Uterus (tissue), 4 donors: ENCODE measurements around the gene DQX1. TPM values are rescaled to one million over a fixed set of nuclear protein-coding genes. Genes with fewer than 3 reads are reported as not detected.

Experiments used
- DNase-seq, 2 donors: peaks; one replicate each; pipeline ENCODE4 v3.0.0-alpha.2; 2019 to 2020
- H3K27ac ChIP-seq, 2 donors: fragments of 200-600 bp; sonication (generic); 1 replicate in 1 of 2; 2 replicates in 1 of 2; pipeline ENCODE4 v1.5.1; 2016 to 2018
- H3K27me3 ChIP-seq, 2 donors: fragments of 200-600 bp; sonication (generic); one replicate each; pipeline ENCODE4 v1.5.1; 2018 to 2019; ENCODE audit warnings: control low read depth in 1 of 2
- H3K36me3 ChIP-seq, 2 donors: fragments of 200-600 bp; sonication (generic); one replicate each; pipeline ENCODE4 v1.5.1; 2019; ENCODE audit warnings: control low read depth in 1 of 2
- H3K4me1 ChIP-seq, 2 donors: fragments of 200-600 bp; sonication (generic); one replicate each; pipeline ENCODE4 v1.5.1; 2018 to 2019; ENCODE audit warnings: control low read depth in 1 of 2
- H3K4me3 ChIP-seq, 2 donors: fragments of 200-600 bp; sonication (generic); 1 replicate in 1 of 2; 2 replicates in 1 of 2; pipeline ENCODE4 v1.5.1; 2018 to 2019; ENCODE audit warnings: mild to moderate bottlenecking in 1 of 2
- H3K9me3 ChIP-seq, 2 donors: fragments of 200-600 bp; sonication (generic); one replicate each; pipeline ENCODE4 v1.5.1; 2019; ENCODE audit warnings: control low read depth in 1 of 2
- POLR2A ChIP-seq, 2 donors: fragments of 450-650 bp; IDR thresholded peaks; one replicate each; pipeline ENCODE4 v1.6.1; 2016; ENCODE audit warnings: antibody characterized with exemption in 2 of 2, mild to moderate bottlenecking in 1 of 2, moderate library complexity in 1 of 2
- intact Hi-C: fragments of 100-400 bp; cut with DNase I; formaldehyde crosslinking; loops from one replicate; pipeline ENCODE4 v1.15.1; 2023; ENCODE audit warnings: low total_unique reads
- total RNA-seq, 4 donors: library from RNA; depleted of rRNA in 3 of 4; stranded (reverse); fragments of >200 nt in 3 of 4; gene quantifications; one replicate each; pipeline versions ENCODE4 v1.1.0 to v1.2.4, GENCODE V29; 2014 to 2023
- TF ChIP-seq, protein P1 (sequence below), 4 experiments: fragments of 200-600 bp in 2 of 4; fragments of 450-650 bp in 2 of 4; sonication (generic) in 2 of 4; IDR thresholded peaks; one replicate each; pipeline ENCODE4 v1.5.1; 2016 to 2019; ENCODE audit warnings: antibody characterized with exemption in 4 of 4, mild to moderate bottlenecking in 2 of 4, moderate library complexity in 1 of 4
- donor health status: DM: yes; HTN: yes; CAD: no.

The DQX1 gene
- total RNA-seq, 4 donors from 2014 or later = not detected

DNA sequence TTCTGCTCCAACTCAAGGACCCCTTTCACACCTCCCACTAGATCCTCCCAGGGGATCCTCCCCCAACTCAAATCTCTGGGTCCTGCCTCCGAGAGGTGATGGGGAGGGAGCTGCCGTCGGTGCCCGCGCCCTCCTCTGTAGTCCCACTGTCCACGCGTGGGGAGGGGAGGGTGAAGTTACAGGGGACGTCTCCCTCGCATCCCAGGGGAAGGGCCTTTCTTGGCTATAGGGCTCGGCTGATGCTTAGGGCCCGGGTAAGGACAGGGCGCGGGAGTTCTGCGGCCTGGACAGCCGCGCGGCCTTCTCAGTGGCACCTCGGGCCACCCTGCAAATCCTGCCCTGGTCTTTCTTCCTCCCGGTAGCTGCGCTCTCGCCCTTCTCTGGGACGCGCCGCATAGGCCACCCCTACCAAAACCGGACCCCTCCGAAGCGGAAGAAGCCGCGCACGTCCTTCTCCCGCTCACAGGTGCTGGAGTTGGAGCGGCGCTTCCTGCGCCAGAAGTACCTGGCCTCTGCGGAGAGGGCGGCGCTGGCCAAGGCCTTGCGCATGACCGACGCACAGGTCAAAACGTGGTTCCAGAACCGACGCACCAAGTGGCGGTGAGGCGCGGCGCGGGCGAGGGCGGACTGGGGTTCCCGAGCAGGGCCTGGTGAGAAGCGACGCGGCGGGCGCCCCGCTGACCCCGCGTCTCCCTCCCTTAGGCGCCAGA is 10.6 kb downstream of the DQX1 start:
- no peak for DNase-seq
- no peak overlapping the region for H3K4me3 ChIP-seq

DNA sequence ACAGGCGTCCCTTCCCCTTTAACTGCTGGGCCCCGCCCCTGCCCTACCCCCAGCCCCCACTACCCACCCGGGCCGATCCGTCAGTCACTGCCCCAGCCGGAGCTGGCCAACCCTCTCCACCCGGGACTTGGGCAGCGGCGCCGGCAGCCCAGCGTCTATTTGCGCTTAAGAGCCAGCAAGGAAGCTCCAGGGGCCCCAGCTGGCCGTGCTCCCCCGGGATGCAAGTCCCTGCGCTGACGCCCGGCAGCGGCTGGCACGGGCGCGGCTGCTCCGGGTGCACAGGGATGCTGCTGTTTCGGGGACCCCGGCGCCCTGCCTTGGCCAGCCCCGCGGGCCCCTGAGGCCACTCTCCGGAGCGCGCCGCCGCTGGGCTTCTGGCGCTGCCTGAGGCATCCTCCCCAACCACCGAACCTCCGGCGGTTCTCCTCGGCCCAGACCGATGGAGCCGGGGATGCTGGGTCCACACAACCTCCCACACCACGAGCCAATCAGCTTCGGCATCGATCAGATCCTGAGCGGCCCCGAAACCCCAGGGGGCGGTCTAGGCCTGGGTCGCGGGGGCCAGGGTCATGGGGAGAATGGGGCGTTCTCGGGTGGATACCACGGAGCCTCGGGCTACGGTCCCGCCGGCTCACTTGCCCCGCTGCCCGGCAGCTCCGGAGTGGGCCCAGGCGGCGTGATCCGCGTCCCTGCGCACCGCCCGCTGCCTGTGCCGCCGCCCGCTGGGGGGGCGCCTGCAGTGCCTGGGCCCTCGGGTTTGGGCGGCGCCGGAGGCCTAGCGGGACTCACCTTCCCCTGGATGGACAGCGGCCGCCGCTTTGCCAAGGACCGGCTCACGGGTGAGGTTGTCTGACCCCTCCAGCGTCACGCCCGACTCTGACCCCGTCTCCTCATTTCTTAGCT is 11.4 kb downstream of the DQX1 start, which contains the start of gene TLX2:
TLX2 (plus strand) TSS at position 83 of the 903 bp plus-strand sequence; CDS start at position 440, 357 bp downstream.
- intact Hi-C loops = no loop called here

More for the DNA sequence above, 10.6 kb downstream of the DQX1 start:
- no peak for TF ChIP-seq POLR2A (IDR thresholded peaks at IDR 0.05)
- TF ChIP-seq, protein P1, sequence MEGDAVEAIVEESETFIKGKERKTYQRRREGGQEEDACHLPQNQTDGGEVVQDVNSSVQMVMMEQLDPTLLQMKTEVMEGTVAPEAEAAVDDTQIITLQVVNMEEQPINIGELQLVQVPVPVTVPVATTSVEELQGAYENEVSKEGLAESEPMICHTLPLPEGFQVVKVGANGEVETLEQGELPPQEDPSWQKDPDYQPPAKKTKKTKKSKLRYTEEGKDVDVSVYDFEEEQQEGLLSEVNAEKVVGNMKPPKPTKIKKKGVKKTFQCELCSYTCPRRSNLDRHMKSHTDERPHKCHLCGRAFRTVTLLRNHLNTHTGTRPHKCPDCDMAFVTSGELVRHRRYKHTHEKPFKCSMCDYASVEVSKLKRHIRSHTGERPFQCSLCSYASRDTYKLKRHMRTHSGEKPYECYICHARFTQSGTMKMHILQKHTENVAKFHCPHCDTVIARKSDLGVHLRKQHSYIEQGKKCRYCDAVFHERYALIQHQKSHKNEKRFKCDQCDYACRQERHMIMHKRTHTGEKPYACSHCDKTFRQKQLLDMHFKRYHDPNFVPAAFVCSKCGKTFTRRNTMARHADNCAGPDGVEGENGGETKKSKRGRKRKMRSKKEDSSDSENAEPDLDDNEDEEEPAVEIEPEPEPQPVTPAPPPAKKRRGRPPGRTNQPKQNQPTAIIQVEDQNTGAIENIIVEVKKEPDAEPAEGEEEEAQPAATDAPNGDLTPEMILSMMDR (IDR thresholded peaks at IDR 0.05) = no peak
- Histone ChIP-seq H3K27me3 (peaks cover 34 to 49% of the 10 kb centered on the region in 2 donors), H3K4me1 (peaks cover 0 to 12% of the 10 kb centered on the region in 2 donors), H3K9me3 (no peaks in the 10 kb centered on the region), H3K36me3 (no peaks in the 10 kb centered on the region), H3K27ac (no peak overlapping the region)
- intact Hi-C loops = no loop called here

DNA sequence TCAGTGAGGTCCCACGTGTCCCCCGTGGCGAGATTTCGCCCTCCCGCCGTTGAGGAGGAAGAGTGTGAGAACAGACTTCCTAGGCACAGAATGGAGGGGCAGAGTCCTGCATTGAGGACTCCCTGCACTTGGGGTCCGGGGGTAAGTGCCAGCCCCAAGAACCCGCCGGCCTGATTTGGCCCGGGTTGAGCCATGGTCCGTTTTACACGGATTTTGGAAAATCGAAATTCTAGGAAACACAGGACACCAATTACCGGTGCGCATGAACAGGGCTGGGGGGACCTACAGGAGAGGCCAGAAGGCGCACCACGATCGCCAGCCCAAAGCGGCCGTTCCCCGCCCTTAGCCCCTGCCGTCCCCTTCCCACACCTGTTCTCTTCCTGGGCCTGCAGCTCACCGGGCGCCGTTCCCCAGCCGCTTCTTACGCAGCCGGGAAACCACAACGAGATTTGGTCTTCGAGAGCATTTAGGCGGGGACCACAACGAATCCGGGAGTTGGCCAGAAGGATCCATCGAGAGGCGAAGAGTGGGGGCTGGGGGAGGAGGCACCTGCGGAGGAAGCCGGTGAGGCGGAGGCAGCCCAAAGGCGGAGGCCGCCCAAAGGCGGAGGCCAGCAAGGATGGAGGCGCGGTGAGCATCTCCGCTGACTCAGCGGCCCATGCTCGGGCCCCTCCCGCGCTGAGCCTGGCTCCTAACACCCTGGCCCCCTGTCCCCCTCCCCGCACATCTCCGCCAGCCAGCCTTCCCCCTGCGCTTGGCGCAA is 12.2 kb downstream of the DQX1 start:
- TF ChIP-seq, protein P1 (IDR thresholded peaks at IDR 0.05) = no peak
- TF ChIP-seq POLR2A (IDR thresholded peaks at IDR 0.05) = no peak
- no peaks in the 10 kb centered on the region for H3K9me3 ChIP-seq
- H3K27me3 ChIP-seq = peaks cover 34 to 48% of the 10 kb centered on the region in 2 donors
- H3K4me3 ChIP-seq = no peak overlapping the region
- intact Hi-C loops = no loop called here
- no peak overlapping the region for H3K27ac ChIP-seq
- DNase-seq = no peak
- no peaks in the 10 kb centered on the region for H3K36me3 ChIP-seq
- H3K4me1 ChIP-seq = peaks cover 0 to 12% of the 10 kb centered on the region in 2 donors

More for the DNA sequence above, 11.4 kb downstream of the DQX1 start, which contains the start of gene TLX2:
- H3K27me3 ChIP-seq = peaks cover 34 to 49% of the 10 kb centered on the region in 2 donors
- no peak within 1 kb of the TSS for H3K27ac ChIP-seq
- no peak within 1 kb of the TSS for H3K4me3 ChIP-seq
- DNase-seq = no peak
- H3K36me3 ChIP-seq = no peaks in the 10 kb centered on the region
- no peaks in the 10 kb centered on the region for H3K9me3 ChIP-seq
- TF ChIP-seq, protein P1 (IDR thresholded peaks at IDR 0.05) = no peak
- TF ChIP-seq POLR2A (IDR thresholded peaks at IDR 0.05) = no peak
- peaks cover 0 to 12% of the 10 kb centered on the region in 2 donors for H3K4me1 ChIP-seq

DNA sequence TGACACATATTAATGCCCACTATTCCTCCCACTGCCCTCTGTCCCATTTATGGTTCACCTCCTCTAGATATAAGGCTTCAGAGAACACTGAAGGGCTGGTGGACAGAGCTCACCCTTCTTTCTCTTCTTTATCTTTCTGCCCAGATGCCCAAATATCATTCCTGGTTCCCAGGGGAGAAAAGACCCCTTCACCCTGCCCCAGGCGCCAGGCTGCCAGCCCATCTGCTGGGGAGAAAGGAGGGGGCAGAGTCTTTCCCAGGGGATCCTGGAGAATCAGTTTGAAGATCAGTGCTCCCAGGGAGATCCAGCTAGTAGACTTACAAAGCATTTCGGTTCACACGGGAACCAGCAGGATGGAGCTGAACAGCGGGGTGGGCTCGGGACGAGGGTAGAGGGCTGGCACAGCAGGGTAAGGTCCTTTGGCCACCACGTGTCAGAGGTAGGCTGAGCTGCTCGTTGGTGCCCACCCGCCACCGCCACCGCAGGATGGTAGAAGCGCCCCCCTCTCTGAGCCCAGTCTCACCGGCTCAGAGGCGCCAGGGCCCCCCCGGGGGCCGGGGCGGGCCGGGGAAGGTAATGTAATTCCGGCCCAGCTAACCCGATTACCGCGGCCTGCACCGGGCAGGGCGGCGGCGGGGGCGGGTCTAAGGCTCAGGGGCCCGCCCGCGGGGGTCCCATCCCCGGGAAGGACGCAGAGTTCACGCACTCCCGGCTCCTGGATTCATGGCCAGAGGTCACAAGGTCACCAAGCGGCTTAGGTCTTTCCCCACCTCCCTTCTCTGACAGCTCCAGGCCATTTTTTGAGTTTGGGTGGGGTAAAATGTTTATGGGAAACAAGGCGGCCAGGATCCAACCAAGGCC is 13.1 kb downstream of the DQX1 start:
- TF ChIP-seq POLR2A (IDR thresholded peaks at IDR 0.05) = no peak
- TF ChIP-seq, protein P1 (IDR thresholded peaks at IDR 0.05) = no peak
- DNase-seq = no peak
- Histone ChIP-seq H3K27me3 (peaks cover 34 to 41% of the 10 kb centered on the region in 2 donors), H3K9me3 (no peaks in the 10 kb centered on the region), H3K27ac (no peak overlapping the region), H3K36me3 (no peaks in the 10 kb centered on the region), H3K4me1 (peaks cover 0 to 12% of the 10 kb centered on the region in 2 donors), H3K4me3 (no peak overlapping the region)
- intact Hi-C loops = no loop called here
